RWPE1 (cell line): Measurements from ENCODE around the gene UFSP2.
"Not testable (repeated sequence)": the region's sequence is repeated elsewhere in the genome, so short reads cannot be mapped to it uniquely, and the experiment has no call there.

Source experiments
- CTCF ChIA-PET: fragments of 350-600 bp; sonication (Branson Sonifier 250); formaldehyde crosslinking; extraction: SDS; loops from one replicate; lab custom pipeline; 2021; lab: Yijun Ruan, JAX
- POLR2A ChIA-PET: fragments of 400-600 bp; formaldehyde crosslinking; extraction: SDS; loops from one replicate; lab custom pipeline; 2020; ENCODE audit warnings: antibody characterized with exemption; ENCODE audit not compliant: low non-redundant PET; lab: Yijun Ruan, JAX
- DNase-seq: peaks from one replicate; pipeline ENCODE4 v3.0.0; 2012; ENCODE audit warnings: low spot score
- H3K27ac ChIP-seq: fragments of 450-650 bp; 2 replicates; pipeline ENCODE4 v1.5.1; 2017
- CTCF ChIP-seq: fragments of 450-650 bp; conservative IDR thresholded peaks from 2 replicates; pipeline ENCODE4 v1.5.1; 2017; ENCODE audit warnings: low read depth, mild to moderate bottlenecking

UFSP2 gene

GRCh38 chr4:185369731-185370130, 56.0 kb downstream of the UFSP2 start:
- ChIA-PET POLR2A (no interaction called here), CTCF (no interaction called here)
- H3K27ac ChIP-seq, result no peak overlapping the region
- no peak for DNase-seq
- no peak for TF ChIP-seq CTCF

GRCh38 chr4:185364886-185365285, 60.9 kb downstream of the UFSP2 start:
- ChIA-PET POLR2A (no interaction called here), CTCF (no interaction called here)
- no peak for TF ChIP-seq CTCF
- no peak overlapping the region for H3K27ac ChIP-seq
- DNase-seq, result no peak

- ChIA-PET CTCF (no interaction called here), POLR2A (no interaction called here)
- no peak overlapping the region for H3K27ac ChIP-seq
- DNase-seq, result no peak
- TF ChIP-seq CTCF, result no peak
Observed at GRCh38 chr4:185363251-185363650, 62.5 kb downstream of the UFSP2 start.

- CTCF ChIA-PET, H3K27ac ChIP-seq, POLR2A ChIA-PET, DNase-seq: not testable (repeated sequence)
Observed at GRCh38 chr4:185362570-185362969, 63.2 kb downstream of the UFSP2 start.

- DNase-seq, result no peak
- H3K27ac ChIP-seq, result no peak overlapping the region
- TF ChIP-seq CTCF, result no peak
- CTCF ChIA-PET, result no interaction called here
- POLR2A ChIA-PET, result no interaction called here
Observed at GRCh38 chr4:185361872-185362271, 63.9 kb downstream of the UFSP2 start.

GRCh38 chr4:185359767-185360446, 65.9 kb downstream of the UFSP2 start:
- DNase-seq, result no peak
- H3K27ac ChIP-seq, result no peak overlapping the region
- CTCF ChIA-PET, result no interaction called here
- POLR2A ChIA-PET, result no interaction called here
- no peak for TF ChIP-seq CTCF

- no peak for TF ChIP-seq CTCF
- no peak for DNase-seq
- no peak overlapping the region for H3K27ac ChIP-seq
- ChIA-PET POLR2A (no interaction called here), CTCF (interaction anchor here (0.7 kb wide), 1 partner anchor 239 kb away, joined by 6 read pairs; no protein-coding TSS in a partner anchor)
Observed at GRCh38 chr4:185358959-185359358, 66.8 kb downstream of the UFSP2 start.
